Bronchus fibroblast of lung (primary cell): ENCODE results near the gene GNPDA1. TPM values are rescaled to one million over a fixed set of nuclear protein-coding genes. Genes with fewer than 3 reads are reported as not detected.

Experiments
- total RNA-seq: library from RNA; depleted of rRNA; stranded (reverse); fragments of >200 nt; gene quantifications from 2 replicates; pipeline ENCODE4 v1.2.3, GENCODE V29; 2015

GNPDA1 gene
- 31.2 and 35.0 TPM in 2 replicates for total RNA-seq

DNA sequence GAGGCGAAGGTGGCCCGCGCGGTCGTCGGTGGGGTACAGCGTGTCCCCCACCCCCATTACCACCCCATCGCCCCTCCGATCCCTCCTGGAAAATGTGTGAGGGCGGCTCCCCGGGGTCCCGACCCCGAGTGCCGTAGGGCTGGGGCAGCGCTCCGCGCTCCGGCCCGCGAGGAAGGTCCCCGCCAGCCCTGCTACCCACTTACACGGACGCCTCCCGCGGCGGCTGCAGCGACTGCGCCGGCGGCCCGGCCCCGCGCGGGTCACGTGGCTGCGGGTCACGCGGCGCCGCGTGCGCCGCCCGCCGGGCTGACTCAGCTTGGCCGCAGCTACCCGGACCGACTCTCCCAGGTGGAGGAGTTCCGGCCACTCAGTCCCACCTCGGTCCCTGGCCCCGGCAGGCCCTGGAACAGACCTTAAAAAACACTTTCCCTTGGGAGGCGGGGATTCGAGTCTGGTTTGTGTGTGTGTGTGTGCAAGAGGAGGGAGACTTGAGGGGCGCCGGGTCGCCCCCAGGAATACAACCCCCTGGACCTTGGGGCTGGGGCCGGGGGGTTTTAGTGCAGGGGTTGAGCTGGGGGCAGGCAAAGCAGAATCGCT lies at the start of gene GNPDA1:
Gene GNPDA1 (minus strand): TSS at position 236 of the 597 bp plus-strand sequence. CDS start 992 bp downstream, outside the sequence.

DNA sequence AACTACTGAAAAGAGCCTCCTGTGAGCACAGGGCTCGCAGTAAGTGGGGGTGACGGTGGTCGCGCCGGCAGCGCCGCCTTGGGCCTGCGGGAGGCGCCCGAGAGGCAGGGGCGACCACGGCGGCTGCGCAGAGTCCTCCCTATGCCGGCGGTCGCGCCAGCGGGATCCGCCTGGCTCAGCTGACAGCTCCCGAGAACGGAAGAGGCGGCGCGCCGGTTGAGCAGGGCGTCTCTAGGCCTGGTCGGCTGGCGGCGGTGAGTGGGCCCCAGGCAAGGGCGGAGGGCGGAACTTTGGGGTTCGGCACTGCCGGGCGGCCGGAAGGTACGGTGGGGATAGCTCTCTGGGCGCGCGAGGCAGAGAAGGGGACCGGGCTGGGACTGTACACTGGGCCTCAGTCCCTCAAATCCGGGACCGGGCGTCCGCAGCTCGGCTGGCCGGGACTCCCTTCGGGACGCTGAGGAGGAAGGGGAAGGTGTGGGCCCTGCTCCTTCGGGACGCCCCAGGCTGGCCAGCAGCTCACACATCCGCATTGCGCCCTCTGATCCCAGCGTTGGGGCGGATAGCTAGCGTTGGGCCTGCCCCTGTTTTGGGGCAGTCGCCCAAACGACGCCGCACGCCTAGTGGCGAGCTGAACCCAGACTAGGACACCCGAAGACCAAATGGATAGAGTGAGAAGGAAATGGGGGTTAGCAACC lies 43.8 kb downstream of the GNPDA1 start, which contains the start of gene RNF14:
Gene RNF14 (plus strand): TSS at position 192 of the 695 bp plus-strand sequence. CDS start 4,484 bp downstream, outside the sequence.

DNA sequence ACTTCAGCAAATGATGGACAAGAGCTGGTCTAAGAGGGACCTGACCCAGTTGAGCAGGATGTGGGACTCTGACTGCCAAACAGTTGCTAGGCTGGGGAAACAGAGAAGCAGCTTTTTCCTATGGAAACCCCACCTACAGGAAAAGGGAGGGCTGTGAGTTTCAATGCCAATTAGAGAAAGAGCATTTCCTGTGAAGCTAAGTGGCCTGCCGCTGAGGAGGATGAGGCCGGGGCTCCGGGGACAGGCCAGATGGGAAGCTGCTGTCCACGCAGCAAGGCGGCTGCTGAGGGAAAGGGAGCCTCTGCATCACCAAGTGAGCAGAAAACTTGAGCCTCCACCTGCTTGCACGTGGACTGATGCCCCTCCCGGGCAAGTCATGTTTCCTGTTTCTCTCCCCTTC lies 54.7 kb downstream of the GNPDA1 start, which contains the start of gene PCDH12:
Gene PCDH12 (minus strand): TSS at position 90 of the 400 bp plus-strand sequence. CDS start 351 bp downstream, outside the sequence.

Other genes starting within 250 kb of the GNPDA1 start
- gene PCDH1, start 134.6 kb downstream of the GNPDA1 start, total RNA-seq, result 0.15 and 0.17 TPM in 2 replicates
- gene DELE1, start 89.2 kb downstream of the GNPDA1 start, total RNA-seq, result 44.2 and 48.9 TPM in 2 replicates
- under 0.01 TPM in 1 of 2 replicates, not detected in the other for gene PCDH12, start 54.8 kb downstream of the GNPDA1 start, total RNA-seq
- gene RNF14, start 43.9 kb downstream of the GNPDA1 start, total RNA-seq, result 31.4 and 37.7 TPM in 2 replicates
- gene NDFIP1, start 95.8 kb upstream of the GNPDA1 start, total RNA-seq, result 48.8 and 58.2 TPM in 2 replicates